ENCODE measurements around the gene MARCHF6. TPM values are rescaled to one million over a fixed set of nuclear protein-coding genes. Genes with fewer than 3 reads are reported as not detected.
A peak's percentile ranks its signal among the peaks of the same experiment; 100 is the strongest.
"Not testable (repeated sequence)": the region's sequence is repeated elsewhere in the genome, so short reads cannot be mapped to it uniquely, and the experiment has no call there.

The MARCHF6 gene
- polyA plus RNA-seq (ENCODE audit: insufficient read length in 4 of 4), result 100 to 1,000 TPM; 161 to 224 (median 181) TPM

GRCh38 chr5:10353241-10354047 is at the start of gene MARCHF6:
Gene MARCHF6 (plus strand): TSS chr5:10353695. CDS start chr5:10353899, 204 bp downstream.
- DNase-seq (ENCODE audit: low read depth in 4 of 4, low spot score in 2 of 4), result peak; percentile 68 to 84 (median 81)

- DNase-seq (ENCODE audit: low read depth in 4 of 4, low spot score in 2 of 4), result no peak
These were observed 49.8 kb upstream of the MARCHF6 start for GRCh38 chr5:10303699-10304170.

- no peak for DNase-seq (ENCODE audit: low read depth in 4 of 4, low spot score in 2 of 4)
These were observed 48.6 kb upstream of the MARCHF6 start for GRCh38 chr5:10304932-10305331.

GRCh38 chr5:10306114-10306513 is 47.4 kb upstream of the MARCHF6 start:
- DNase-seq (ENCODE audit: low read depth in 4 of 4, low spot score in 2 of 4), result no peak

GRCh38 chr5:10306806-10307205 is 46.7 kb upstream of the MARCHF6 start:
- no peak for DNase-seq (ENCODE audit: low read depth in 4 of 4, low spot score in 2 of 4)

GRCh38 chr5:10307206-10308148 is 46.0 kb upstream of the MARCHF6 start, which contains the start of gene CMBL:
Gene CMBL (minus strand): TSS chr5:10307902. CDS start chr5:10290762, 17,140 bp downstream.
- peak in 1 of 4 donors; percentile 68 for DNase-seq (ENCODE audit: low read depth in 4 of 4, low spot score in 2 of 4)

GRCh38 chr5:10308844-10309243 is 44.7 kb upstream of the MARCHF6 start:
- no peak for DNase-seq (ENCODE audit: low read depth in 4 of 4, low spot score in 2 of 4)

- DNase-seq (ENCODE audit: low read depth in 4 of 4, low spot score in 2 of 4), result no peak
These were observed 43.3 kb upstream of the MARCHF6 start for GRCh38 chr5:10310066-10310779.

GRCh38 chr5:10310835-10311570 is 42.5 kb upstream of the MARCHF6 start:
- DNase-seq (ENCODE audit: low read depth in 4 of 4, low spot score in 2 of 4), result not testable (repeated sequence)

GRCh38 chr5:10311595-10312425 is 41.7 kb upstream of the MARCHF6 start:
- DNase-seq (ENCODE audit: low read depth in 4 of 4, low spot score in 2 of 4), result no peak

- DNase-seq (ENCODE audit: low read depth in 4 of 4, low spot score in 2 of 4), result no peak
These were observed 38.3 kb upstream of the MARCHF6 start for GRCh38 chr5:10315201-10315600.

- DNase-seq (ENCODE audit: low read depth in 4 of 4, low spot score in 2 of 4), result no peak
These were observed 37.5 kb upstream of the MARCHF6 start for GRCh38 chr5:10315824-10316509.

- no peak for DNase-seq (ENCODE audit: low read depth in 4 of 4, low spot score in 2 of 4)
These were observed 35.4 kb upstream of the MARCHF6 start for GRCh38 chr5:10317825-10318682.

- DNase-seq (ENCODE audit: low read depth in 4 of 4, low spot score in 2 of 4), result no peak
These were observed 34.2 kb upstream of the MARCHF6 start for GRCh38 chr5:10319202-10319851.

GRCh38 chr5:10320793-10321192 is 32.7 kb upstream of the MARCHF6 start:
- DNase-seq (ENCODE audit: low read depth in 4 of 4, low spot score in 2 of 4), result no peak

GRCh38 chr5:10321882-10322281 is 31.6 kb upstream of the MARCHF6 start:
- DNase-seq (ENCODE audit: low read depth in 4 of 4, low spot score in 2 of 4), result no peak
